HG03139 (cell line): ENCODE measurements around the gene HYAL3.
"Not testable (repeated sequence)": the region's sequence is repeated elsewhere in the genome, so short reads cannot be mapped to it uniquely, and the experiment has no call there.

Experiments used
- ATAC-seq: cut with Tn5 transposase; IDR thresholded peaks from one replicate; pipeline ENCODE4 v1.9.1; 2021; ENCODE audit not compliant: unreplicated experiment

Gene HYAL3

DNA sequence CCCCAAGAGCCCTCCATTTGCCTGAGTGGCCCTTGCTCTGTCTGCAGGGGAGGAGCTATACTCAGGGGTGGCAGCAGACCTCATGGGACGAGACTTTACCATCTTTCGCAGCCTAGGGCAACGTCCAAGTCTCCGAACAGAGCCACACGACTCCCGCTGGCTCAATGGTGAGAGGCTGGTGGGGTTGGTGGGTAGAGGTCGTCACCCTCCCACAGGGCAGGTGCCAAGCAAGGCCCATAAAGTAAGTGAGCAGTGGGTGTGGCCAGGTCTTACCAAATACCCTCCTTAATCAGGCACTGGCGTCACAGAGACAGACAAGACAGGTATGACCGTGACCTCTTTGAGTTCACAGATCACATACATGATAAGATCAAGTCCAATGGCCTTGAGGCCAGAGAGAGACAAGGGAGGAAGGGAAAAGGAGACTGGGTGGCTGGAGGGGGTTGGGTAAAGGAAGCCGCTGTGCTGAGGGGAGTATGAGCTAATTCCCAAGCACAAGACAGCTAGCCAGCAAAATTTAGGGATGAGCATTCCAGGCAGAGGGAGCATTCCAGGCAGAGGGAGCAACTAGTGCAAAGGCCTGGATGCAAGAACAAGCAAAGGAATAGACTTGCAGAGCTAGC is 27.8 kb downstream of the HYAL3 start:
- no peak for ATAC-seq

DNA sequence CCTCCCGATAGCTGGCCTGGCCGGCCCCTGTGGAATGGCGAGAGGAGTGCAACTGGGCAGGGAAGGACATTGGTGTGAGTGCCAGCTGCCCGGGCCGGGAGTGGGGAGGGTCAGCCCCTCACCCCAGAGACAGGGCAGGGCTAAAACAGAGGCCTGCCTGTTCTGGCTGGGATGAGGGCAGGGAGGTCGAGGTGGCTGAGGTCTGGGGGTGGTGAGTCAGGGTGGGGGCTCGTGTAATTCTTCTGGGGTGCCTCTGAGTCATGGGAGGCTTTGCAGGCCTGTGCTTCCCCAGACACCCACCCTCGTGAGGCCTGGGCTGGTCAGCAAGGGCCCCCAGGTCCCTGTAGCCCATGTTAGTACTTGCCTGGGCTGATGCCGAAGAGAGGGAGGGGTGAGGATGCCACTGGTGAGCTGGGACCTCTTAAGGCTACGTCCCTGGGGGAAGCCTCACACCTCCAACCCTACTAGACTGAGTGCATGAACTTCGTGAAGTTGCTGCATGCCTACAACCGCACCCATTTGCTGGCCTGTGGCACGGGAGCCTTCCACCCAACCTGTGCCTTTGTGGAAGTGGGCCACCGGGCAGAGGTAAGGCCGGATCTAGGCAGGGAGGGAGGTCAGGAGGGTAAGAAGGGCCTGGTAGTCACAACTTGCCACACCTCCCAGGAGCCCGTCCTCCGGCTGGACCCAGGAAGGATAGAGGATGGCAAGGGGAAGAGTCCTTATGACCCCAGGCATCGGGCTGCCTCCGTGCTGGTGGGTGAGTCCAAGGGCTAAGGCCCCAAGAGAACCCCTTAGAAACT is 28.6 kb downstream of the HYAL3 start:
- ATAC-seq: no peak

DNA sequence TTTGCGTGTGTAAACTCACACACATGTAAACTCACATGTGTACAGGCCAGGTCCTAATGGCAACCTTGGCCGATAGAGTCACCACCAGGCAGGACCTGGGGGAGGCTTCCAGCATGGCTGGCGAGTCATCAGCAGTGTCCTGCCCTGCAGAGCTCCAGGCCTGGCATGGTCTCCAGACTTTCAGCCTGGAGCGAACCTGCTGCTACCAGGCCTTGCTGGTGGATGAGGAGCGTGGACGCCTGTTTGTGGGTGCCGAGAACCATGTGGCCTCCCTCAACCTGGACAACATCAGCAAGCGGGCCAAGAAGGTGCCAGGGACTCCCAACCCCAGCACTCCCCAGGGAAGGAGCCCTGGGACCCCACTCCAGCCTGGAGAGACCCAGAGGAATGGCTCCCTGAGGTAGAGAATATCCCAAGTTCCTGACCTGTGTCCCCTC is 29.2 kb downstream of the HYAL3 start:
- no peak for ATAC-seq

DNA sequence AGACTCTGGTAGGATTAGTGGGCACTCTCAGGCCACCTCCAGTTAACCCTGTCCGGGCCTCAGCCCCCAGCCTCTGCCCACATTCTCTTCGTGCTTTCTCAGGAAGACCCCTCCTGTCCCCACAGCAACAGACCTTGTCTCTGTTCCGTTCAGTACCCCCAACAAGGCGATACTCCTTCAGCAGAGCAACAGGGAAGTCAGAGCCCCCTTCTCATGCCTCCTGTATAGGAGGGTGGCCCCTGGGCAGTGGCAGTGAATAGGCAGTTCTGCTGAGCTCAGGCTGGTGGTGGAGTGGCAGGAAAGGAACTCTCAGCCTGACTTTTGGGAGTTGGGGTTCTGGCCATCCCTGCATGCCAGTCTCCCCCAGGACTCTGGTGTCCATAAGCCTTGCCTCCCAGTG is 29.7 kb downstream of the HYAL3 start:
- ATAC-seq: no peak

DNA sequence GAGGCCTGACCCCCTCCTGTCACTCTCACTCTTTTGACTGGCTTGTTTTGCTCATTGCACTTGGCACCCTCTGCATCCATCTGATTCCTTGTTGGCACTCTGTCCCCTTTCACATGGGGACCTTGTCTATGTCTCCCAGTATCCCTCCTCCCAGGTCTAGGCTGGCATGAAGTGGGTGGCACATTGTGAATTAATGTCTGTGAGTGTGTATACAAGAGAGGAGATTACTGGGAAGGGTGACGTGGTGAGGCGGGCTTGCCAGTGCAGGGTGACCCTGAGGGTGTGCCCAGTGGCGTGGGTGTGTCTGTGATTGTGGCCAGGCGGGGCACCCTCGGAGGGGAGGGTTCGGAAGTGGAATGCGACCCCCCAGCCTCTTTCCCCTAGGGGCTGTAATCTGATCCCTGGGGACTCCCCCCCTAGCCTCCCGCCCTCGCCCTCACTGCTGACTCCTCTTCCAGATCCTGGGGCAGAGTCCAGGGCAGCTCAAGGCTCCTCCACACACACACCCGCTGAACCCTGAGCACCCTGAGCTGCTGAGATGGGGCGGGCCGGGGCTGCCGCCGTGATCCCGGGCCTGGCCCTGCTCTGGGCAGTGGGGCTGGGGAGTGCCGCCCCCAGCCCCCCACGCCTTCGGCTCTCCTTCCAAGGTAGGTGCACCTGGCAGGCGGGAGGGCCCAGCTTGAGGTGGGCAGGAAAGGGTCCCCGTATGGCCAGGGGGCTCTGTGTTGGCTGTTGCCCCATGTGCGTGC is 30.3 kb downstream of the HYAL3 start, which contains the start of gene SEMA3B:
Gene SEMA3B, plus strand, starts transcription at position 445 of the 749 bp plus-strand sequence. Its CDS starts 94 bp downstream, at position 539.
- ATAC-seq: no peak

DNA sequence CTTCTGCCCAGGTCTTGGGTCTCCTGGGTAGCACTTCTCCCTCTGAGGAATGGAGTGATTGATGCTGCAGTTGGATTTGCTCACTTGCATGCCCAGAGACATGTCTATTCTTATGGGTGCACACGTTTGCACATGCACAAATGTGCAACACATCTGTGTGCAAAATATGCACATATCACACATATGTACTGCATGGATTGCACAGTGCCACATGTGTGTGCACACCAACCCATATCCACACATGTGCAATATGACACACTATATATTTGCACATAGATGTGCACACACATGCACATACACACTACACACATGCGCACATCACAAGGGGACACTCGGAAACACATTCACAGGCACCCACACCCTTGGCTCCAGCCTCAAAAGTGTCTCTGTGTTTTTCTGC is 30.9 kb downstream of the HYAL3 start:
- no peak for ATAC-seq

DNA sequence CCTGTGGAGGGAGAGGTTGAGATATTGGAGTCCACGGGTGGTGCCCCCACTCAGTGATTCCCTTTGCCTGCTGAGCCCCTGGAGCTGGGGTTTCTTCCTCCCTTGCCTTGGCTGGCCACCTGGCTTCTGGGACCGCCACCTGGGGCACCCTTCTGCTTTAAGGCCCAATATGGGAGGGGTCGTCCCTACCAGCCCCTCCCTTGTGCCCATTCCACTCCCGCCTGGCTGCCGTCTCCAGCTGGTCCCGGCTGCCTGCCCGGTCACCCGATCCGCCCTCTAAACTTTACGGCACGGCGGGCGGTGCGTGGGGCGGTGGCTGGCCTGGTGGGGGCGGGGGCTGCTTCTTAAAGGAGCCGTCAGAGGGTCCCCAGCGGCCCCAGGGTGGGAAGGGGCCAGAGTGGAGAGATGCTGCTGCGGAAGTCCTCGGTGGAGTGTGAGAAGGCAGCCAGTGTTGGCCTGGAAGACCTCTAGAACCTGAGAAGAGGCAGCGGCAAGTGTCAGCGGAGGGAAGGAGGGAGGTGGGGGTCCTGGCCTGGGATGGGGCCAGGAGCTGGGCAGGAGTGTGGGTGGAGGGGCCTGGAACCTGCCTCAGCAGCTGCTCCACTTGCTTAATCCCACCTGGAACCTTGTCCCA is 31.8 kb downstream of the HYAL3 start:
- ATAC-seq: no peak

DNA sequence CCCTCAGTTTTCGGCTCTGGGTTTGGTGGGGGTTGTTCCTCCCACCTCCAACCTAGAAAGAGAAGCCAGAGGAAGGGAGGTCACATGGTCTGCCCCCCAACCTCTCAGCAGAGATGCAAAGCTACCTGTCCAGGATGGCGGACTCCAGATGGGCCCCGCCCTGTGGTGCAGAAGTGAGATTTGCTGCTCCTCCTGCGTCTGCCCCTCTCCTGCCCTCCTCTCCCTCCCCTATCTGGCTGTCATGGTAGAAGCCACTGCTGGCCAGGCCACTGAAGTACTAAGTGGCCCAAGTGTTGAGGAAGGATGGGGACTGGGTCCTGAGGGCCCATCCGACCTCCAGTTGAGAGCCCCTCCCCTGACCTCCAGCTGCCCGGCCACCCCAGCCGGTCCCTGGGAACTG is 32.4 kb downstream of the HYAL3 start:
- ATAC-seq: no peak

DNA sequence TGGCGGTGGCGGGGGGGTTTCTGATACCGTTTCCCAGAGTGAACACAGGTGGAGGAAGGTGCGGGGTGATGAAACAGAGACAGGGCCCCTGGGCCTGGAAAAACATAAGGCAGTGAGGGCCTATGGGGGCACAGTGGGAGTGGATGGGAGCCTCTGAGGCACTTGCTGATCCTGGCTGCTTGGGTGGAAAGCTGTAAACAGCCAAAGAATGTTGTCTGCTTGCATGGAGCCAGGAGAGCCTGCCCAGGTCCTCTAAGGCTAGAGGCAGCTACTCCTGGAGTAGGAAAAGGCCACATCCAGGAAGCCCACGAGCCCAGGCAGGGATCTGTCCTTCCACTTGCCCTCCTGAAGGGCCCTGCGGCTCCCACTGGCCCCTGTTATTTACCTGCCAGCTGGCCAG is 33.2 kb downstream of the HYAL3 start:
- ATAC-seq: no peak

DNA sequence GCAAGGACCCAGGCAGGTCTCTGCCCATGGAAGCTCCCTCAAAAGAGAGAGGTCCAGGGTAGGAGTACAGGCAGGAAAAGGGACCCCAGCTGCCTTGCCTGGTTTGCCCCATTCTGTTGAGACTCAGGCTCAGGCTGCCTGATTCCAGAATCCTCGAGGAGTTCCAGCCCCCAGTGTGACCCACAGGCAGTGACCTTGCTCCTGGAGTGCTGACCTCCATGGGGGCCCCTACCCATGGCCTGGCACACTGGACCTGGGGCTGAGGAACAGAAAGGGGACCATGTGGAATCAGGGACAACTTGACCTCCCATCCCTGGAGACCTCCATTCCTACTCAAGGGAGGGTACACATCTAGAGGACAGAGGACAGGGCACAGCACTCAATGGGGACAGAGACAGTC is 33.6 kb downstream of the HYAL3 start:
- no peak for ATAC-seq

DNA sequence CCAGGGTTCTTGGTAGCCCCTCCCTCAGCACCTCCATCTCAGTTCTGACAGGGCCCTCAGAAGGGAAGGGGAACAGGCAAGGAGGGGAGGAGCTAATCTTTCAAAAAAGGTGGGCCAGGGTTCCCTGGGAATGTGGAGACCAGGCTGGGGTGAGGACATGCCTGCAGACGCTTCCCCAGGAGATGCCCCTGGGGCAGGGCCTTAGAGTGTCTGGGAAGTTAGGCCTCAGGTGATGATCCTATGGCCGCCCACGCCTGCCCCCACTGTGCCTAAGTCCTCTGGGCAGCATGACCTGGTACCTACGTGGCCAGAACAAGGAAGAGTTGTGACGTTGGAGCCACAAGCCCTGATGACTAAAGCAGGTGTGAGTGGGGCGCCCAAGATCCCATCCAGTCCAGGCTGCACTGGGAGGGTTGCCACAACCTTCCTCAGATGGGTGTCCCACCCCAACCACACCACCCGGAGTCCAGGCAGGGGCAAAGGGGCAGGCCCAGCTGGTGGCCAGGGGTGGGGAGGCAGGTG is 34.2 kb downstream of the HYAL3 start:
- no peak for ATAC-seq

DNA sequence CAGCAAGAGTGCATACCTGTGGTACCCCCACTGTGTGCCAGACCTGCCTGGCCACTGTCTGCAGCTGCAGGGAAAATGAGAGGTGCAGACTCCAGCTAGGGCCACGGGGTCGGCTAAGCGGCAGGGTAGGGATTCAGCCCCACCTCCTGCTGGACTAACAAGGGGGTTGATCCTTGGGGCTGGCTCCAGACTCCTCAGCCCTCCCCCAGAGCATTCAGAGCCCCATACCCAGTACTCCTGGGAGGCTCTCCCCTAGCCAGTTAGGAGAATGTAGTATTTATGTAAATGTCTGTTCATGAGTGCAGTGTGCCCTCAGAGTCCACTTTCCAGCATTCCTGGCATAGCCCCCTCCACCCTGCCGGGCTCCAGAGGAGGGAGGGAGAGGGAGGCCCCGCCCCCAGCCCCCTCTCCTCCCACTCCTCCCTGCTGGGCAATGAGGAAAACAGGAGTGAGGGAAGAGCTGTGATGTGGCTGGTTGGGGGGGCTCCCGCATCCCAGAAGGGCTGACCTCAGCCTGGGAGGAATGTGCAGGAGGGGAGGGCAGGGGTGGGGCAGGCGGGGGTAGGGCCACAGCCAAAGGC is 34.7 kb downstream of the HYAL3 start:
- no peak for ATAC-seq

DNA sequence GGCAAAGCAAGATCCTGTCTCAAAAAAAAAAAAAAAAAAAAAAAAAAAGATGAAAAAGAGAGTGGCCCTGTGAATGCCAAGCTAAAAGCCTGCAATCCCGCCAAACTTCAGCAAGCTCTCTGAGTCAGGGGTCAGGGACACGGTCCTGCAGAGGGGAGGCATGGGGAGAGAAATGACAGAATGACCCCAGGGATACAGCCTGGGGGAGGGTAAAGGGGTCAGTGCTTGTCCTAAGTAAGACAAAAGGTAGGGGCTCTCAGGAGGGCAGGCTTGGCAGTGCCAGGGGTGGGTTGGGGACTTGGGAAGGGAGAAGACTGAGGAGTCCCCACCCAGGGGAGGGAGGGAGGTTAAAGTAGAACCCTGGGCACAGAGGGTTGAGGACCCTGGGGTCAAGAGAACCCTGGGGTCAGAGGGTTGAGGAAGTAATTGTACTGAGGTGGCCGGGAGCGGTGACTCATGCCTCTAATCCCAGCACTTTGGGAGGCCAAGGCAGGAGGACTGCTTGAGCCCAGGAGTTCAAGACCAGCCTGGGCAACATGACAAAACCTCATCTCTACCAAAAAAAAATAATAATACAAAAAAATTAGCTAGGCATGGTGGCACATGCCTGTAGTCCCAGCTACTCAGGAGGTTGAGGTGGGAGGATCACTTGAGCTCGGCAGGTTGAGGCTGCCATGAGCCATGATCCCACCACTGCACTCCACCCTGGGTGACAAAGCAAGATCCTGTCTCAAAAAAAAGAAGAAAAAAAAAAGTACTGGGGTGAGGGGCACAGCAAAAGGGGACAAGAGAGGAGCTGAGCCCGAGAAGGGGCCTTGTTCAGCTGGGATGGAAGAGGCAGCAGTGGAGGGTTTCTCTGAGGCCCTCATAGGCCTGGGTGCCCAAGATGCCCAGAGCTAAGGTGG is 35.5 kb downstream of the HYAL3 start:
- no peak for ATAC-seq

DNA sequence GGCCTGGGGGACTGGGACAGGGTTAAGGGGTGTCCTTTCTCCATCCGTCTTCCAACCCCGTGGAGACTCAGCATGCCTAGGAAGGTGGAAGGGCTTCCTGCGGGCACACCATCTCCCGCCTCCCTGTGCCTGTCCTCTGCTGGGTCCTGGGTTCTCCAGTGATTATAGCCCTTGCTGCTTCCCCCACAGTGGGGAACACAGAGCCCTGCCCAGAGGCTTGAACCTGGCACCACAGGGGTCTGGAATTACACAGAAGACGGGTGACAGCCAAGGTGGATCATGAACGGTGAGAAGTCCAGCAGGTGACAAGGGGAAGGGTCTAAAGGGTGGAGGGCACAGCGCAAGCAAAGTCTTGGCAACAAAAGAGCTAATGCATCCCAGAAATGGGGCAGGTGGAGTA is 36.4 kb downstream of the HYAL3 start:
- no peak for ATAC-seq

DNA sequence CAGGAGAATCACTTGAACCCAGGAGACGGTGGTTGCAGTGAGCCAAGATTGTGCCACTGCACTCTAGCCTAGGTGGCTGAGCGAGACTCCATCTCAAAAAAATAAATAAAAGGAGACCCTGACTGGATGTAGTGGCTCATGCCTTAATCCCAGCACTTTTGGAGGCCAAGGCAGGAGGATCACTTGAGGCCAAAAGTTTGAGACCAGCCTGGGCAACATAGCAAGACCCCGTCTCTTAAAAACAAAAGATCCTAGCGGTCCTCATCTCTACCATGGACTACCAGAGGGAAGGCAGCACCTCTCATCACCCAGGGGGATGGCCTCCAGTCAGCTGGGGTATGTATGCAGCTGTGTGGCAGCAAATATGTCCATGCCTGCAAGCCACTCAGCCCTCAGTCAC is 37.0 kb downstream of the HYAL3 start:
- ATAC-seq: not testable (repeated sequence)

DNA sequence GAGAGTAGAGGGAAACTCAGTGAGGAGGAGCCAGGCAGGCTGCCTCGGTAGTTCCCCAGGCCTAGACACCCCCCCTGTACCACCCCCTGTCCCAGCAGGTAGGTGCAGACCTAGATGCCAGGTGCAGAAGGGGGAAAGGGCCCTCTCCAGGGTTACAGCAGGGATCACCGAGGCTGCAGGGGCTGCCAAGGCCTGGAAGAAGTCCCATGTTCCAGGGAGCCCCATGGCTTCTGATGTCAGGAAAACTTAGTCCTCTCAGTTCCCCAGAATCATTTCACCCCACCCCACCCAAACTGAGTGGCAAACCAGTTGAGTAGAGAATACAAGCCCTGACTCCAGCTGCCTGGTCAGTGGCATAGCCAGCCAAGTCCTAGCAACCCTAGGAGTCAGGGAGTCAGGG is 37.7 kb downstream of the HYAL3 start:
- ATAC-seq: no peak

DNA sequence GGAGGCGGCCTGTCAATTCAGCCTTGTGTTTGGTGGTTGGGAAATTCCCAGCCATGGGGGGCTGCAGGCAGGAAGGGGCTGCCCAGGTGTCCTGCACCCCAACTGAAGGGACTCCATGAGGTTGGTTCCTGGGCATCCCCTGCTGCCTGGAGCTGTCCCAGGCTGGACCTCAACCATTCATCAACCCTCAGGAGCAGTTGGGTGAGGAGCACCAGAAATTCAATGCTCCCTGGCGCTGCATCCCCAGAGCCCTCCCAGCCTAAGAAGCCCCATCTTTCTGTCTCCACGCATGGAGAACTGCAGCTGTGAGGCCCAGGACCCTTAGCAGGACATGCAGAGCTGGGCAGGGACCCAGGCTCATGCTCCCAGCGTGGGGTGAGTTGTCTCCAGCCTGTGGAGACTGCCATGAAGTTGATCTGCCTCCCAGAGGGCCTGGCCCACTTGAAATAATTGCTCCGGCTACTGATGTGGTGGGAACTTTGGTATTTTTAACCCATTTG is 38.2 kb downstream of the HYAL3 start:
- no peak for ATAC-seq

DNA sequence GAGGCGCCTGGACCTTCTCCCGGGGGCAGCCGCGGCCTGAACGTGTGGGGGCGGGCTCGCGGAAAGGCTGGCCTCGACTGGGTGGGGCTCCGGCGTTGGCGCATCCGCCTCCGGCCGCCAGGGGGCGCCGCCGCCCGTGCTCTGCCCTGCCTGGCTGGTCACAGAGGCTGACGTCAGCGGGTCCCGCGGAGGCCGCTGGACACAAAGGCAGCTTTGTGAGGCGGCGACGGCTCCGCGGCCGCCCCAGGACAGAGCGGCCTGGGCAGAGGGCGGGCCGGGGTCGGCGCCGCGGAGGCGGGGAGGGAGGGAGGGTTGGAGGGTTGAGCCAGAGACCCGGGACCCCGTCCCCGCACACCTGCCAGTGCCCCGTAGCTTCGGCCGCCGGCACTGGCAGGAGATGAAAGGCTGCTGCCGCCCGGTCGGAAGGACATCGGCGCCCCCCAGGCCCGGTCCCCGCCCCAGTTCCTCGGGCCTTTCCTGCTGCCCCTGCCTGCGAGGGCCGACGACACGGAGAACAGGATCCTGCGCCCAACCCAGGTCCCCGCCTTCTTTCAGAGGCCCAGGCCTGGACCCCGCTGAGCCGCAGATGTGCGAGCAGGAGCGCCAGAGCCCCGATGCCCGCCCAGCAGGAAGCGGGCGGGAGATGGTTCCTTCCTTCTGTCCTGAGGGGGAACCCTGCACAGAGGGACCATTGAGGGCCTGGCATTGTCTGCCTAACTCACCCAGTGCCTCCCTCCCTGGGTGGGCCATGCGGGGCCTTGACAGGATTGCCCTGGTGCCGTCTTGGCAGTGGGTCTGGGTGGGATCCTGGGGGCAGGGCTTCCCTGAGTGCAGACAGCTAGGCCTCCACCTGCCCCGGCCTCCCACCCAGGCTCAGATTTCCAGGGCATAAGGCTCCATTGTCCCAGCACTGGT is 38.9 kb downstream of the HYAL3 start:
- ATAC-seq: peak; percentile 61
